HFF-Myc (cell line): ENCODE measurements around the gene HDDC2.

Experiments
- DNase-seq: peaks from one replicate; pipeline ENCODE4 v3.0.0-alpha.2; 2011; ENCODE audit warnings: low read depth; ENCODE audit errors: extremely low read depth
- H3K4me3 ChIP-seq: replicated peaks from 2 replicates; pipeline ENCODE4 v1.5.1; 2011; ENCODE audit warnings: low read depth, mild to moderate bottlenecking, control low read depth, low read length
- CTCF ChIP-seq: IDR thresholded peaks from 2 replicates; pipeline ENCODE4 v1.5.1; 2012; ENCODE audit warnings: mild to moderate bottlenecking, low read depth, low read length, control low read depth; ENCODE audit errors: missing control alignments

The HDDC2 gene

GRCh38 chr6:125307150-125307838 is 5.5 kb upstream of the HDDC2 start:
- DNase-seq: no peak
- no peak overlapping the region for H3K4me3 ChIP-seq
- TF ChIP-seq CTCF: no peak

- H3K4me3 ChIP-seq: no peak overlapping the region
- no peak for DNase-seq
- TF ChIP-seq CTCF: no peak
These were observed 5.0 kb upstream of the HDDC2 start for GRCh38 chr6:125306756-125307149.

- H3K4me3 ChIP-seq: no peak overlapping the region
- no peak for DNase-seq
- TF ChIP-seq CTCF: no peak
These were observed 3.3 kb upstream of the HDDC2 start for GRCh38 chr6:125304970-125305660.

- TF ChIP-seq CTCF: no peak
- H3K4me3 ChIP-seq: no peak overlapping the region
- DNase-seq: no peak
These were observed 1.7 kb upstream of the HDDC2 start for GRCh38 chr6:125303512-125303854.

- no peak overlapping the region for H3K4me3 ChIP-seq
- no peak for TF ChIP-seq CTCF
- no peak for DNase-seq
These were observed 1.2 kb upstream of the HDDC2 start for GRCh38 chr6:125302840-125303511.

GRCh38 chr6:125300992-125301434 is 754 bp downstream of the HDDC2 start:
- no peak for TF ChIP-seq CTCF
- no peak for DNase-seq
- H3K4me3 ChIP-seq: peak overlapping the region; percentile 76
